Fibroblast of peridontal ligament (primary cell): ENCODE results near the gene BMAL1.

Source experiments
- DNase-seq: peaks from one replicate; pipeline ENCODE4 v3.0.0-alpha.2; 2010; ENCODE audit errors: extremely low read depth

Gene BMAL1

DNA sequence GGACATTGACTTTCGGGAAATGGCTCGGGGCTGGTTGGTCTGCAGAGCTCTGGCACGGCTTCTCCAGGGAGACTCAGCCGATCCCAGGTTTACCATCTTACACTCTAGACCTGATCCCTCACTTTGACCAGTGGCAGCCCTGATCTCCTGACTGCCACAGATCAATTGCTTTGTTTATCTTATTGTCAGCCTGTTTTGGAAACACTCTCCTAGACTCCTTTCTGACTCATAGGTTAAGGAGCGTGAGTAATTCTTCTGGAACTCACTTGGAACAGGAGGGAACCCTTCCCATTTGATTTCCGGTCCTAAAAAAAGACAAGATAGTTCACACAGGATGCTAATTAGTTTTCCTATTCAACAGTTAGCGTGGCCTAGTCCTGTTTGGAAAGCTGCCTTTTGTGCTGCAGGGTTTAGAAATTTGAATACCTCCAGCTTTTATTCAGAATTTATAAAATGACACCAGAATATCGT lies 16.0 kb upstream of the BMAL1 start:
- DNase-seq: peak; percentile 91

DNA sequence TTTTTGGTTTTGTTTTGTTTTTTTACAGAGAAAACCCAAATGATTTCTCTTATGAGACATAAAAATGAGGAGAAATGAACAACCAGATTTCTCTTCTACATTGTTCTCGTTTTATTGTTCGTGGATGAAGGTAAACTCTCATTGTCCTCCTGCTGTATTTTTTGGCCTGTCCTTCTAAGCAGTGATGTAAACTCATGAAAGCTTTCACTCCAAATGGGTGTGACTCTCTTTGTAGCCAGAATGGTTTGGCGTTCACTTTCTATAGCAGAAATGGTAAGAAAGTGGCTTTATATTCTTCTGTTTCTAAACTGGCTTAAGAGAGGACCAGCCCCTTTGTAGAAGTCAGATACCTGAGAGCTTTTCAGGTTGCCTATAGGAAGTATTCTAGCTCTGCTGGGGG lies 15.5 kb upstream of the BMAL1 start:
- DNase-seq: peak; percentile 47

DNA sequence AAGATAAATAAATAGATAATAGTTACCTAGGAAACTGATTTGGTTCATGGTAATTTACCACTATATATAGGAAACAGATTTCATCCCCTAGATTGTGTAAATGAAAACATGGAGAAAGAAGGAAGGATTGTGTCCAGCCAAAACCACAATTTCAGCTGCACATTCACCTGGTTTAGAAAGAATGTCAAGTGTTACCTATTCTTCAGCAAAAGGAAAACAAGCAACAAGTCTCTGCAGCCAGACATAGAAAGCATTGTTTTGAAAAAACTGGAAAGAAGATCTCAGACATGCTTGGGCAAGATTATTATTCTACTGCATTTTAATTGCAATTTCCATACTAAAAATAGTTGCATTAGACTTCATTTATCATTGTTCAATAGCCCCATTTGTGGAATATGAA lies 8.8 kb upstream of the BMAL1 start:
- DNase-seq: no peak

DNA sequence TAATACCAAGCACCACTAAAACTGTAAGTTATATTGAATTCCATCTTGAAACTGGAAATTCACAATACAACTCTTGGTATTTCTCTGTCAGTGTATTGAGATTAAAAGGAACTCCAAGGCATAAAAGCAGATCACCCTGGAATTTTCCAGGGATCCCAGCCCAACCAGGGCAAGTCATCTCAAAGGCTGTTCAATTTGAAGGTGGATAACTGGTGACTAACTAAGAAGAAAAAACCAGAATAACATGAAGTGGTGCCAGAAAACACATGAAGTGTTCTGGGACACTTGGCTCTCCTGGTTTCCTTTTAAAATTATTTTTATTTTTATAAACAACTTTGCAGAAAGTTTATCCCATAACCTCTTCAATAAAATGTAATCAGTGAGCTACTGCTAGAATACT lies 7.8 kb upstream of the BMAL1 start:
- DNase-seq: peak; percentile 35

DNA sequence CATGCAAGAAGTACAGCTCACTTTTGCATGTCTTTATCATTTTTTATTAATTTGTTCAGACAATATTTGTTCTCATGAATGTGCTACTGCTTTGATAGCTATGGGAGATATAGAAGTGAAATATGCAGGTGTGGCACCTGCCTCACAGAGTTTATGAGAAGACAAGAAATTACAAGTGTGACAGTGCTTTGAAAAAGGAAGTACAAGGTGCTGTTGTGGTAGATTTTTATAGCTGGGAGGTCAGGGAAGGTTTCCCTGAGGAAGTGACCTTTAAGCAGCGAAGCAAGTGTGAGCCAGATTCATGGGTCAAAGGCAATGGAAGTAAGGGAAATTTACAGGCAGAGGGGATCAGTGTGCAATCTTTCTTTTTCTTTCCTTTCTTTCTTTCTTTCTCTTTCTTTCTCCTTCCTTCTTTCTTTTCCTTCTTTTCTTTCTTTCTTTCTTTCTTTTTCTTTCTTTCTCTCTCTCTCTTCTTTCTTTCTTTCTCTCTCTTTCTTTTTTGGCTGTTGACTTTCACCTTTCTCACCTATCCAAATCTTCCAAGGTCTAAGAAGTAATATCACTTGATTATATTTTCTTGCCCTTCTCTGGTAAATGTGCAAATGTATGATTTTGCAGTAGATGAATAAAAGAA lies 6.4 kb upstream of the BMAL1 start:
- DNase-seq: no peak

DNA sequence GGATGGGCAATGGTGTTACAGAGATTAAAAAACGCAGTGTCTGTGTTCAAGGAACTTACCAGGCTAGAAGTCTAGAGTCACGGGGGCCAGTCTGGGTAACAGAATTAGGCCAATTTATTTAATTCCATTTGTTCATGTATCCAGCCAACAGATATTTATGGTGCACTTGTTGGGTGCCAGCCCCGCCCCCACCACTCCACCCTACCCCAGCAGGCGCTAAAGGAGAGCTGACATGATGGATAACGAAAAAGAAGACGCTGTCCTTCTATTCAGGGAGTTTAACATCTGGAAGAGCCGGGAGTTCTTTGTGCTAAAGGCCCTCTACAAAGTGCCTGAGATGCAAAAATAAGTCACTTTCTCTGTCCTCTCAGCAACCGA lies 1.1 kb upstream of the BMAL1 start:
- no peak for DNase-seq

DNA sequence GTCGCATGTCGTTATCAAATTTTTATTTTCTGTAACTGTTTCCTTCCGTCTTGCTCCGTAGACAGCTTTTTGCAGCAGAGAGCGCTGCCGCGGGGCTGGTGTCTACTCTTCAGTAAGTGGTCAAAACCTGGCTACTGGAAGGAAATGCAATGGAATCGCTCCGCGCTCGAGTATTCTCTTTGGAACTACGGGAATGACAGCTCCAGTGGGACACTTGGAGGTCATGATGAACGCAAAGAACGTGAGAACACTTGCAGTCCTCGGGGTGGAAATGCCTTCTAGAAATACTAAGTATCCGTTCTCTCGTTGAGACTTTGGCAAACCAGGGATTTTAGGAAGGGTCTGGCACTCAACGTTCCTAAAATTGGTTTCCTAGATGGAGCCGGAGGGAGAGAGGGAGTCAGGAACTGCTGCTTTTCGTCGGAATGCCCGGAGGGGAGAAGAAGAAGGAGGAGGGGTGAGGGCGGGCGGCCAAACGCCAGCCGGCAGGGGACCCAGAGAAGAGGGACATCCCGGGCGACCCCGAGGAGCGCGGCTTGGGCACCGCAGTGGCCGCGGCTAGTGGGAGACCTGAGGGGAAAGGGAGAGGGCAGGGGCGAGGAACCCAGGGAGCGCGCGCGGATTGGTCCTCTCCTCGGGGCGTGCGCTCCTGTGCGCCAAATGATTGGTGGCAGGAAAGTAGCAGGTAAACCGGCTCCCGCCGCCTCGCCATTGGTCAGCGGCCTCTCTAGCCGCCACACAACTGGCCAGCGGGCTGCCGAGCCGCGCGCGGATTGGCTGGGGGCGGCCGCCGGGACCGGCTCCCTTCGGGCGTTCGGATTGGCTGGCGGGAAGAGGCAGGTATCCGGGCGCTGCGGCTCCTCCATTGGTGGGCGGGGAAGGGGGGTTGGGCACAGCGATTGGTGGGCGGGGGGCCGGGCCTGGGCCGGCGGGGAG lies 490 bp upstream of the BMAL1 start:
- DNase-seq: peak; percentile 94

DNA sequence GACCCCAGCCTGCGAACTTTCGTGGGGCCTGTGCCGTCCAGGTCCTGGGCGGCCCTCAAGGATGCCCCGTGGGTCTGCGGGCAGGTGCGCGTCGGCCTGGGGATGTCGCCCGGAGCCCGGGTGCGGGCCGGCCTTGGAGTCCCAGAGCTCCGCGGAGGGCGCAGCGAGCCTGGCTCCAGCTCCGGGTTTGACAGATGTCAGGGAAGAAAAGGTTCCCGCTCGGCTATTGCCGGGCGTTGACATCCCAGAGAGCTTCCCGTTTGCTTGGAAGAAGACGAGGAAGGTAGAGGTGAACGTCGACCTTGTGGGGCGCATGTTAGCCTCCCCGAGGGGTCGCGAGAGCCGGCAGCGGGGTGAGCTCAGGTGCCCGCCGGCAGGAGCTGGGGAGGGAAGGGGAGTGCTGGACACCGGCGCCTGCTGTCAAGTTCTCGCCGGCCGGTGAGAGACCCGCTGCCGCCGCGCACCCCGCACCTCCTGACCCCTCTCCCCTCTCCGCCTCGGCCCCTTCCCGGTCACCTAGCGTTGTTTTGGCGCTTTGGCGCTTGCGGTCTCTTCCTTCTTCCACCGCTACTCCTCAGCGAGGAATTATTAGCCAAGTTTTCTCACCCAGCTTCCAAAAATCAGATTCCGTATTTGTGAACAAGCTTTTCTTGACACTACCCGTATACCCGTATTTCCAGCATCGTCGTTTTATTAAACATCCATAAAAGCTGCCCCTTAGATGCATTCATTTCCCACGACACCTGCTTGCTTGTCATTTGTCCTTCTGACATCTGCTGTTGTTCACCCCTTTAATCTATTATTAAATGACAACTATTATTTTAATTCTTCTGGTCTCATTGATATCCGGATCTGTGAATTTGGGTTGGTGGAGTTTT lies 1.3 kb downstream of the BMAL1 start:
- DNase-seq: no peak

DNA sequence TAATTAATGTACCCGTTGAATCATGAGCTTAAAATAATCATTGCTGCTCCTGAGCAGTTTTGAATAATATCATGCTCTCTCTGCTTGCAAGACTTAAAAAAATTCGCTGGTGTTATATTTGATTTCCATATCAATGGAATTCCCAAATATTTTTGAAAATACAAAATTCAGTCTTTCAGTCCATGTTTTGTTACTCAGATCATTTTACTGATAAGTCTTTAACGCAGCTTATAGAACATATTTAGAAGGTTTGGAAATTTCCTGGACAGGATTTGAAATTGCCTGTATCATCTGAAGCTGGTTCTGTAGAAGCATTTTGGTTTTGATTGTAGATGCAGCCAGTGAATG lies 1.9 kb downstream of the BMAL1 start:
- no peak for DNase-seq

DNA sequence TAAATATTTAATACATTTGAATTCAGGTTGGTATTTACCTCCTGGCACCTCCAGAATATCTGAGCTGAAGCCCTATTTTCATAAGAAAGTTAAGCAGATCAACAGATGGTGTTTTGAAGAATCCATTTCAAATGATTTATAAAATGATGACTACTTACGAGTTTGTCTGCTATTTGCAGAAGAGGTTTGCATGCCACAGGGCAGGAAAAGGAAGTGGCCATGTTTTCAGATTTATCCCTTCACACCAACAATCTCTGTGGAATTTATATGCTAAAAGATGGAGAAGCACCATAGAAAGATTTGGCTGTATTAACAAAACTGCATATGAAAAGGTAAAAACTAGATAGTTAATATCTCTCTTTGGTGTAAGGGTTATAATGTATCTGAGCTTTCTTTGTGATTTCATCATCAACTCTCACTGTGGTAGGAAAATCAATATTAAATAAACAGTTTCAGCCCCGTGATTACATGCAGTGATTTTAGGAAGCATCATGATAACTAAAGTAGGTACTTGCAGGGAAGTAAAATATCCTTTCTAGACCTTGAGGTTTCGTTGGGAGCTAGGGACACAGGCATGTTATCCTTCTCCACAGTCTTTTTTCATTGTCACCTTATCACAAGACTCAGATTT lies 2.6 kb downstream of the BMAL1 start:
- no peak for DNase-seq

DNA sequence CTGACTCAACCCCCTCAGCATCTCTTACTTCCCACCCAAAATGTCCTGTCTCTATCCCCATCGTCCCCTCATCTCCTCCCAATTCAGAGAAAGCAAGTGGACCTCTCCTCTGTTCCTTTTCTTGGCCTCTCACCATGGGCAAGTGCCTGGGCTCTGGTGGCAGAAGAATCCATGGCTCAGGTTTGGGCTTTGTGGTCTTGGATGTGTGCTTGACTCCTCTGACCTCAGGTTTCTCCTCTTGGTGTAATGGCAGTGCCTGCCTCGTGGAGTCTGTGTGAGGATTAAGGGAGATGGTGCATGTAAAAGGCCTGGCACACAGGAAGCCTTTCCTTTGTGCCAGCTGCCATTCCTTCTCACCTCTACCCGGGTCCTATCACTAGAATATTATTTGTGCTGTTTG lies 3.2 kb downstream of the BMAL1 start:
- no peak for DNase-seq

DNA sequence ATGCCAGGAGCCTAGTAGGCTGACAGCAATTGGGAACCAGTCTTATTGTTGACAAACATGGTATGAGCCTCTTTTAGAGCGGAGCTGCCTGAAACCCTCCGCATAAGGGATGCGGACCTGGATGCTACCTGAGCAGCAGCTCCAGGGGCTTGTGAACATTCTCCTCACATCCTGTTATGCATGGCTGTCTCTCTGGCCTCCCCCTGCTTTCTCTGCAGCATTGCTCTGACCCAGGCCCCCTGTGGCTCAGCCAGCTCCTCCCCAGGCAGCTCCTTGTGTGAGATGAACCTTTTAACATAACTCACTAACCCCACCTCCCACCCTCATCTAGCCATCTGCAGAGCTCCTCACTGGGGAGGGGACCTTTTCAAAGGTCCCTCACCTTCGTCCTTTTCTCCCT lies 6.0 kb downstream of the BMAL1 start:
- DNase-seq: no peak

DNA sequence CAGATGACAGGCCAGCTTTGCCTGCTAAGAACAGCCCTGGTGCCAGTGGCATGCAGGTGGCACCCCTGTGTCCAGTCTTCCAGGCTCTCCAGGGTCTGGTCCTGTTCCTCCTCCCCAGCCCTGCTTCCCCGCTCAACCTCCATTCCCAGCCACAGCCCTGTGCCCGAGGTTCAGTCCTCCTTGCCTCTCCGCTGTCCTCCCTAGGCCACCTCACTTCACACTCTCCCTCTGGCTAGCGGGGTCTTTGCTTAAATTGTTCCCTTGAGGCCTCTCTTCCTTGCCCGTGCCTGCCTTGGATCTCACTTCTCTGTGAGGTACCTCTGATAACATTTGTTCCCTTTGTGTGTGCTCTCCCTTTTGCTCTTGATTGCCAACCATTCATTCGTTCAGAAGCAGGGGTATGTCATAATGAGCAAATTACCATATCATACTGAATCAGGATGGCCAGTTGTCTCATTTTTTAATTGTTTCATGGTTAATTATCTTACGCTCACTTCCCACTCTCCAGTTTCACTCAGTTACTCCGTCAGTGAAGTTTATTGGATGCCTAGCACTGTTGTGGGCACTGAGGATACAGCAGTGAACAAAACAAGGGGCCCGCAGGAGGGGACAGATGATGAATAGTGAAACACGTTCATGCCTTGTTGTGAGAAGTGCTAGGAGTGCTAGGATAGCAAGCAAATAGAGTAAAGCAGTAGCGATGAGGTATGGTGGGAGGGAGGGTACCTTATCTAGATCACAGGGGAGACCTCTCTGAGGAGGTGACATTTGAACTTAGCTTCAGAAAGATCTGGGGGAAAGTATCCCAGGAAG lies 7.4 kb downstream of the BMAL1 start:
- DNase-seq: no peak

DNA sequence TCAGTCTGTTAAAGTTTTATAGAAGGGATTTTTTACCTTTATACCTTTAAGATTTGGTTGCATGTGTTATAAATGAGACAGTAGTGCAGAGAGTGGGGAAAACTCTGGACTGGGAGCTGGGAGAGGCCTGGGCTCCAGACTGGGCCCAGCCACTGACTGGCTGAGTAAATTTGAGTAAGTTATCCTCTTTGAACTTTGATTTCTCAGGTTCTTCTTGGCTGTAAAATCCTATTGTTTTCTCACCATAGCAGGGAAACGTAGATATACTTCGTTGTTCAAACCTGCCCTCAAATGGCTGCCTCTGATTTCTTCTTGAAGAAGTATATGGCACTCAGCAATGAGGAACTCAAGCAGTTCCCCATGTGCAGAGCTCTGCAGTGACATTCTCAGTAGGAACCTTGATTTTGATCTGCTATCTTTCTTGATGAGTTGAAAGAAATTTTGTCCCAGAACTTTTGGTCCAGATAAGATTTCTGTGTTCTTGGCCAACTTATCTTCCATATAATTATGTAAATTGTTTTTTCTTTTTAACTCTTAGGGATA lies 8.8 kb downstream of the BMAL1 start:
- no peak for DNase-seq

DNA sequence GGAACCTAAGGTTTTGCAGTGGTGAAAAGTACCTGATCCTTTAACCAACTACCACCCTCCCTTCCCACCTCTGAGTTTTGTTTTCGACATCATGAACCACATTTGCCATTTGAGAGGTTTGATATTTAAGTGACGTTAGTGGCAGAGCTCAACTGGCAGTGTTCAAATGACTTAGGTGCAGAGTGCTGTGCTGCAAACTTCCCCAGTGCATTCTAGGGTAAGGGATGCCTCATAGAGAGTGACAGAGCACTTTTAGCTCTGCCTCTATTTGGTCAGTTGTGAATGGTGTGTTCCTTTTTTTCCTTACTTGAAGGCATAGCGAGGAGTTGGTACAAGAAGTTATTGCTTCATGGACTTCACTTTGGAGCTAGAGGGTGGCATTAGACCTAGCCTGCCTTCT lies 9.4 kb downstream of the BMAL1 start:
- no peak for DNase-seq

DNA sequence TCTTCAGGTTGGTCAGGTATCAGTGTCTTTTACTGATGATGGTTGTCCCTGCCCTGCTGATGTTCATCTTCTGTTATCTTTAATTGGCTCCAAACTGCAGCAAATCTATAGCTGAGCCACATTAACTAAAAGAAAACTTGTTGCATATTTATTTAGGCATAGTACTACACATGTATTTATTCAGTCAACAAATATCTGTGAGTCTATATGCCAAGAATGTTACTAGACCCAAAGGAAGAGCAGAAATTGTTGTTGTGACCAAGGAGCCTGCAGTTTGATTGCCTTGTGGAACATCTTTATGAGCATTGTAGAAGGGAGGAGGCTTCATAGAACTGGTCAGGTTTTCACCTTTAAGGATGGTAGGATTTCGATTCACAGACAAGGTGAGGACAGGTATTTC lies 10.1 kb downstream of the BMAL1 start:
- no peak for DNase-seq

DNA sequence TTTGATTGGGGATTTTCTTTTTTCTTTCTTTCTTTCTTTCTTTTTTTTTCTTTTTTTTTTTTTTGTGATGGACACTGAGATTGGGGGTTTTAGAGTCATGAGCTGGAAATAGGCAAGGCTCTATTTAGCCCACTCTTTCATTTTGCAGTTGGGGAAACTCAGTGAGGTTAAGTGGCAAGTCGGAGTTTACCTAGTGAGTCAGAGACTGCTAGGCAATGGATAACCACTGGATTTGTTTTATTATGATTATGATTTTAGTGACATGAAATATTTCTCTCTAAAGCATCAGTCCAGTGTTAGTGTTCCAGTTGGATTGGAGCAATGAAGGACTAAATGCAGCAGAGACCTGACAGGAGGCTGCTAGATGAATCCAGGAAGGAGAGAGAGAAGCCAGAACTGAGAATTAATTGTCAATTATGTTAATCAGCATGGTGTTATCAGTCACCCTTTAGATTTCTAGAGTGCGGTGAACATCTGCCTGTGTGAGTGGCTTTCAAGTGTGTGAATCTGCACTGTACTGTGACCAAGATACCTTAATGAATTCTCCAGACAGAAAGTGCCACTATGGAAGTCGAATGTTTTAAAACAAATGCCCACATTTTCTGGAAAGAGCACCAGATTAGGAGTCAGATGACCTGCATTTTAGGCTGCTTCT lies 10.9 kb downstream of the BMAL1 start:
- peak; percentile 48 for DNase-seq

DNA sequence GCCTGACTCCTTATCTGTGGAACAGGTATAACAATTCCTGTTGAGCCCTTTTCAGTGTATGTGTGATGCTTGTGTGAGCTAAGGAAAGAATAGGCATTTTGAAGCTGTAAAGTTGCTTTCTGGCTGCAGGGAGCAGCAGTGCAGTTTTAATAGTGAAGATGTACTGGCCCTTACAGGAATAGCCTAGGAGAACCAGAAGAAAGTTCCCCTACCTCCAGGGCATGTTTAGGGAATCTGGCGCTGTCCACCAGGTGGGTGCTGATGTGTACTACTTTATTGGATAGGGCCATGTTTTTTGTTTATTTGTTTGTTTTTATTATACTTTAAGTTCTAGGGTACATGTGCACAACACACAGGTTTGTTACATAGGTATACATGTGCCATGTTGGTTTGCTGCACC lies 11.5 kb downstream of the BMAL1 start:
- DNase-seq: peak; percentile 38

DNA sequence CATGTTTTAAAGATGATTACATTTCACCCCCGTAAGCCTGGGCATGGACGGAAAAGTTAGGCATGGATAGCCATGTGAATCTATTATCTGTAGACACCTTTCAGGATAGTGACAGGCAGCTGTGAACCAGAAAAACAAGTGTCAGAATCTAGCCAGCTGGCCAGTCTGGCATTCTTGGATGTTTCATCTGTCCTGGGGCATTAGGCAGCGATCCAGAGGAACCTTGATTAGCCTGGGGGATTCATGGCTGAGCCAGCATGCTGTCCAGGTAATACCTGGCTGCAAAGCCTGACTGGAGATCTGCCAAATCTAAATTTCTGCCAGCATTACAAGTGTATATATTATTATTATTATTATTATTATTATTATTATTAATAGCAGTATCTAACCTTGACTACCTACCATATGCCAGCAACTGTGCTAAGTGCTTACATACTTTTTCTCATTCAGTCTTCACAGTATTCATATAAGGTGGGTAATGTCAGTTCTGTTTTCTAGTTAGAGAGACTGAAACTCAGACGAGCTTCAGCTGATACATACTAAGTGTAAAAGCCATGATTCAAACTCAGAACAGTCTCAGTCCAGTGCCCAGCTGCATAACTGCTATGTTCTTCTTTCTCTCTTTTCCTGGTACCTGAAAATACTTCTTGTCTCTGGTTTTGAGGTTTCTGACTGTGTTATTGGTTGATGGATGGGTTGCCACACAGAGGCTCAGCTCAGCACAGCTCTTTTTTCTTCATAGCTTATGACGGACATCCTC lies 12.8 kb downstream of the BMAL1 start:
- no peak for DNase-seq

DNA sequence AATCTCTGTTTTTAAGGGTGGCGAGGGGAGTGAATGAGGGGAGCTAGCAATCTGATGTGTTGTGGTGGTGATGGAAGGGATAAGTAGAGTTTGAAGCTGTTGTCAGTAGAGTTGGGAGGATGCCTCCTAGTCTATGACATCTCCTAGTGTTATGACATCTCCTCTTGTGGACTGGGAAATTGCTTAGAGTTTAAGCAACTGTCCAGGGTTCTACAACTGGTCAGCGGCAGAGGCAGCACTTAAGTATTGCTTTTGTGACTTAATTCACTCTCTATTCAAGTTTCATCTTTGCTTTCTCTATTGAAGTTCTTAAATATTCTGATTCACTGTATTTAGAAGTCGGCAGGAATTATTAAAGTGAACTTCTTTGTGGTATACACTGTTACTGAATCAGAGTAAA lies 13.8 kb downstream of the BMAL1 start:
- no peak for DNase-seq
